OCI-M2 (cell line): ENCODE data around the gene TIAM1.

Source experiments
- DNase-seq: peaks from one replicate; lab custom pipeline; 2025; ENCODE audit not compliant: unreplicated experiment; lab: John Stamatoyannopoulos, UW

TIAM1 gene

DNA sequence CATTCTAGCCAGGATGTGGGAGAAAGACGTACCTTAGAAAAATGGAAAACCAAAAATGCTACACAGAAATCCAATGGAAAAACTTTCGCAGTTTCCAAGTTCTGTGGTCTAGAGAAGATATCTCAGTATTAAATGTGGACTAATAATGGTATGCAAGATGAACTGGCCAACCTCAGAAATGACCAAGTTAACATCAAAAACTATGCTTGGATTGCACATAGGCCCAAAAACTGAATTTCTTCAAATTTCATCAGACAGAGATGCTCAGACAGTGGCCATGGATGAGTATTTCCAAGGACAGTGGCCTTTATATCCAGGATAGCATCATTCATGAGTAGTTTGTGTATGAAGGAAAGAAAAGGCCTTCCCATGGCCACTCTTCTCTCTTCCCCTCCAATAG, 132.2 kb downstream of the TIAM1 start:
- no peak for DNase-seq

GRCh38 chr21:31205412-31205811, 138.6 kb downstream of the TIAM1 start:
- no peak for DNase-seq

- DNase-seq = no peak
Observed at GRCh38 chr21:31204801-31205200, 139.3 kb downstream of the TIAM1 start.

DNA sequence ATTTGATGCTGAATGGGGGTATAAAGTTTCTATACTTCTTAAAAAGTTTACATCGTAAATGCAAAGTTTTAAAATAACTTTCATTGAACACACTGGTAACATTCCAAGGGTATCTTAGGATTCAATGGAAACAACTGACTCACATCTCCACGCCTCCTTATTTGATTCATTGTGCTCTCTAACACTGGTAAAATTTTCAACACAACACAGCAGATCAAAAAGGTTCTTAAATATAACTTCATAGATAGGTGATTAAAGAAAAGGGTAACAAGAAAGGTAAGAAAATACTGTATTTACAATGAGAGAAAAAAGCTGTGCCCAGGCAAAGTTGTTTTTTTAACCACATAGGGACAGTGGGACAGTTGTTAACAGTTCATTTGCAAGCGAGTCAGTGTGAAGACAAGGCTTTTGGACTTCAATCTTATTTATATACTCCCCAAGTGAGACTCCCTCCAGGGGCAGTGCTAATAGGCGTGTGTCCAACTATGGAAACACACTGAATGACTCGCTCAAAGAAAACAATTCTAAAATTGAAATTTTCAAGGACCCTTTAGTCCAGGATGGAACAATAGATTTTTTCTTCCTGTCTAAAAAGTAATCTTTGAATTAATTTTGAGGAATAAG, 140.5 kb downstream of the TIAM1 start:
- no peak for DNase-seq

GRCh38 chr21:31201548-31201947, 142.5 kb downstream of the TIAM1 start:
- DNase-seq = no peak

DNA sequence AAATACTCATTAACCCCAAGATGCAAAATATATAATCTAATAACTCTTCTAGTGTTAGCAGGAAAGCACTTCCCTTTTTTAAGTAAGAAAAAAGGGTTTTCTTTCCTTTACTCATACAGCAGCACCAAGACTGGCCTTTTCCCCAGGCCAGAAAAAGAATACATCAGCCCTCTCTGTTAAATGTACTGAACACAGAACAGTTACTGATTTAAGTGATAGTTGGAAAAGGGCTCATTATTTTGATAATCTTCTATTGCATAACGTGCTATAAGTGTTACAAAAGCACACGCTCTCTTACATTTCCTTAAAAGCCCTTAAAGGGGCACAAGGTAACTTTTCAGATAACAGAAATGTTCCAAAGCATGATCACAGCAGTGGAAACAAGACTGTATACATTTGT, 142.9 kb downstream of the TIAM1 start:
- no peak for DNase-seq

DNA sequence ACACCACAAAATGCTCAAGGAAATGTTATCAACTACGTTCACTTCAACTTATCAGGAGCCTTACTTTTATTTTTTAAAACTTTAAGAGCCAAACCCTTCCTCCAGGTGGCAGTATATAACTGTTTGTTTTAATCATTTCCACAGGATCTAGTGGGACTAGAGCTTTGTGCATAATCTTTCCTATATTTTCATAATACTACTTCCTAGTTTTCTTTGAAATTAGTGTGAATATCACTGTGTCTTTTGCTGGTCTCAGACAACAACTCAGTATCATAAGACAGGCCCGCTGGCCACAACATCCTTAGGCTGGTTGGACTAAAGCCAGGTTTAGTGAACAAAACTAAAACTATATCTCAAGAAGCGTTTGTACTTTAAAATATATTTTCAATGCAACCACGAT, 145.5 kb downstream of the TIAM1 start:
- peak; percentile 32 for DNase-seq

DNA sequence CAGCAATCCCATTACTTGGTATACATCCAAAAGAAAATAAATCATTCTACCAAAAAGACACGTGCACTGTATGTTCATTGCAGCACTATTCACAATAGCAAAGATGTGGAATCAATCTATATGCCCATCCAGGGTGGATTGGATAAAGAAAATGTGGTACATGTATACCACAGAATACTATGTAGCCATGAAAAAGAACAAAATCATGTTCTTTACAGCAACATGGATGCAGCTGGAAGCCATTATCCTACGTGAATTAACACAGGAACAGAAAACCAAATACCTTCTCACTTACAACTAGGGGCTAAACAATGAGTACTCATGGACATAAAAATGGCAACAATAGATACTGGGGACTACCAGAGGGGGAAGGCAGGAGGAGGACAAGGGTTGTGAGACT, 147.3 kb downstream of the TIAM1 start:
- DNase-seq = no peak

- DNase-seq = no peak
Observed at GRCh38 chr21:31195334-31196015, 148.6 kb downstream of the TIAM1 start.

DNA sequence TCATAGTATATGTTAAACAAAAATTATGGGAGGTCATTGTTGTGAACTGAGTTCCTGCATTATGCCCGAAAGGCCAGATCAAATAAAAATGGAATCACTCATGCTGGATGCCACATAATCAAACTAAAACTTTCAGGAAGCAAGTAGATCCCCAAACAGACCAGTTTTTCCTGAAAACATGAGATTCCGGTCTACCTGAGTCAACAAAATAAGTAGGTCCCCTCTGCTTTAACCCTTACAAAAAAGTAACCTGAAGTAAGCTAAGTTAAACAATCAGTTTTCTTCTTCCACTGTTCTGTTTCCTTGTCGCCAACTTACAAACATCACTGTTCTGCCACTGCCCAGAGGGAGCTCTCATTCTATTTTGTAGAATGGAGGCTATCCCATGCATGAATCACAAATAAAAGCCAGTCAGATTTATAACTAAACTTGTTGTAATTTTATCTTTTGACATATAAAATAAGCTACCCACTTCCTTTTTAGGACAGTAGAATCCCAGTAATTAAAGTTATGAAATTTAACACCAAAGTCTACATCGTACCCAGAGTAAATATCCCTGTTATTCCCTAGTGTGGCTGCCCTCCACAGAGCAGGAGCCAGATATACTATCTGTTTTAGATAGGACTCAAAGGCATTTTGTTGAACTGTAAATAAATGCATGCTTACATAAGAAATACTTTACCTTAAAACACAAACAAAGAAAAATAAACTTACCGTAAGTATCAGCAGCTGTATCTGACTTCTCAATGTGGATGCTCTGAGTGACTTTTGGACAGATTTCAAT, 149.4 kb downstream of the TIAM1 start:
- no peak for DNase-seq

- no peak for DNase-seq
Observed at GRCh38 chr21:31193761-31194160, 150.3 kb downstream of the TIAM1 start.

GRCh38 chr21:31191553-31191952, 152.5 kb downstream of the TIAM1 start:
- no peak for DNase-seq

DNA sequence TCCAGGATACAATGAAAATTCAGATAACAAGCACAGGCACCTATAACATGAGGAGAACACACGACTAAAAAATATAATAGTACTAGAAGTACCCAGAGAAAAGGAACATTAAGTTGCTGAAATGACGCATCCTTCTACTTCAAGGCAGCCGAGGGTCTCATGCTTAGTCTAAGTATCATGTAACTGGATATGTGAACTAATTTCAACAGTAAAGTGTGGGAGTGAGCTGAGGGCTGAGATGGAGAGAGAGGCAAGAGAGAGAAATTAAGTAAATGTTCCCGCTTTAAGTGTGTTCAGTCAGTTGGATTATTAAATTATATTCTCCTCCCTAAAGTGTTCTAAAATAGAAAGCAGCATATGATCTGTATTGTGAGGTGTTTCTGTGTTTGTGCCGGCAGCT, 153.5 kb downstream of the TIAM1 start:
- DNase-seq = no peak

- no peak for DNase-seq
Observed at GRCh38 chr21:31187499-31187898, 156.6 kb downstream of the TIAM1 start.

DNA sequence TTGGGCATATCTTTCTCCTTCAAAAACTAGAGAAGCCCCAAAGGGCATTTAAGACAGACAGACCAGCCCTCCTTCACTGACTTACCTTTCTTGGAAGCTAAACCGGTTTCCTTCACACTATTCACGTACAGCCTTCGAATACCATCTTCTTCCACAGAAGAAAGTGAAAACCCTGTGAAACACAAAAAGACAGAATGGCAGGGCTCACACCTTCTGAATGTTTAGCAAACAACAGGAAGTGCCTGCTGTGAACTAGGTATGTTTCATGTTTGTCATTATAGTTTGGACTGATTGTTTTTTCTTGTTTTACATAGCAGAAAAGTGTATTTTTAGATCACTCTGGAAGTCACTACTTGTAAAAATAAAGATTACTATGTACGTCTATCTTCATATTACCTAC, 157.1 kb downstream of the TIAM1 start:
- no peak for DNase-seq

DNA sequence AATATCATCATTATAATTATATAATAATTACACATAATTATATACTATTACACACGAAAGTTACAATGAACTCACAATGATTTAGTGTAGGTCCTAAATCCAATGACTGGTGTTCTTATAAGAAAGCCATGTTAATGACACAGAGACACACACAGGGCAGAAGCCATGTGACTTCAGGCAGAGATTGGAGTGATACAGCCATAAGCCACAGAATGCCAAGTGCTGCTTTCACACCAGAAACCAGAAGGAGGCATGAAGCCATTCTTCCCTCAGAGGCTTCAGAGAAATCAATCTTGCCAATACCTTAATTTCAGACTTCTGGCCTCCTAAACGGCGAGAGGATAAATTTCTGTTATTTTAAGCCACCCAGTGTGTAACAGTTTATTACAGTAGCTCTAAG, 158.4 kb downstream of the TIAM1 start:
- DNase-seq = no peak

DNA sequence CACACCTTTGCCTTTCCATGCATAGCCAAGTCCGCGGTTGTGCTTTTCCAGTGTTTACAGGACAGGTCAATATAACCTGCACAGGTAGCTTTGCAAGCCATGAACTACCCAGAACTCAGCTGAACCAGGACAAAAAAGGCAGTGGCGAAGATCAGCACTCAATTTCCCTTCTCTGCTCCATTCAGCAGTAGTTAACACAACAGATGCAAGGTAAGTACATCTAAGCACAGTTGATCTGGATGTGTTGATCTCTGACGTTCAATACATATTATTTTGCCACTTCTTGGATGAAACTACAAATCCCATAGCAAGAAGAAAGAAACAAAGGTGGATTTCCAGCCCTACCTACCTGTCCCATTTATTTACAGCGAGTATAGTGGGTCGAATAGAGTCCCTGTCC, 159.2 kb downstream of the TIAM1 start:
- no peak for DNase-seq

DNA sequence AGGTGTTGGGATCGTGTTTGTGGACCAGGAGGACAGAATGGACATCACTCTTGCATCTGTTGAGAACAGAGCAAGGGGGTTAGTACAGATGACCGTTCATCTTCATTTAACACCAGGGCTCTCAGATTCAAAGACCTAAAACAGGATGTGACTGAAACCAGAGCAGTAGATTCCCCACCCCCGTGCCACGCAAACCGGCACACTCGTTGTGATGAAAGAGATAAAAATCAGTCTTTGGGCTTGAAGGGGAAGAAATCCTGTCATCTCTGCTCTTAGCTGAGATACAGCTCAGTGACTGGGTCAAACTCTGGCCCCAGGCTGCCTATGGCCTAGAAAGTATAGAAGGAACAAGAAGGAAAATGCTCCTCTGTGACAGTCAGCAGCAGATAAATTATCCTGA, 159.6 kb downstream of the TIAM1 start:
- DNase-seq = no peak

GRCh38 chr21:31182231-31183140, 161.6 kb downstream of the TIAM1 start:
- DNase-seq = no peak

DNA sequence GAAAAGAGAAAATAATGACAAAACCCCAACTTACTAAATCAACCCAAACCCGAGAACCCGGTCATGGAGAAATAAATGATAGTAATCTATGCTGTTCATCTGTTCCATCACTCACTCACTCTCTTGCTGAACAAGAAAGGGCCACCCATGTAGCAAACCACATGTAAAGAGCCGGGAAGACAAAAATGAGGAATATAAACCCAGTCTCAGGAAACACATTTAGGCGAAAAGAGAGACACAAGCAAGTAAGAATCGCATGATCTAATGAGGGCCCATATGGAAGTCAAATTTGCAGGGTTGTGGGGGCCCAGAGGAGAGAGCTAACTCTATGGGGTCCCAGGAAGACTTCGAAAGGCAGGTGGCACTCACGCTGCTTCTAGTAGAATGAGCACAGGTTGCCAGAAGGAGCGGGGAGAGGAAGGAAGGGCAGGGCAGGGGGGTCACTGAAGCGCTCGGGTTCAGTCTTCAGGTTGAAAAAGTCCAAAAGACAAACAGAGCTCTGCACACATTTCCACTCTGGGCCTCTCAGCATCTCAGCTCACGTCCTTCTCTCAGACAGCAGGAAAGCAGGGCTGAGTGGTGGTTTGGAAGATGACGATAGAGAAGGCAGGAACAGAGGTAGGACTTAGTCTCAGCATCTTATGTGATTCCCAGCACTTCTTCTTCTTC, 162.8 kb downstream of the TIAM1 start:
- no peak for DNase-seq
